Measurements from ENCODE around the gene TTC7B.

TTC7B gene

DNA sequence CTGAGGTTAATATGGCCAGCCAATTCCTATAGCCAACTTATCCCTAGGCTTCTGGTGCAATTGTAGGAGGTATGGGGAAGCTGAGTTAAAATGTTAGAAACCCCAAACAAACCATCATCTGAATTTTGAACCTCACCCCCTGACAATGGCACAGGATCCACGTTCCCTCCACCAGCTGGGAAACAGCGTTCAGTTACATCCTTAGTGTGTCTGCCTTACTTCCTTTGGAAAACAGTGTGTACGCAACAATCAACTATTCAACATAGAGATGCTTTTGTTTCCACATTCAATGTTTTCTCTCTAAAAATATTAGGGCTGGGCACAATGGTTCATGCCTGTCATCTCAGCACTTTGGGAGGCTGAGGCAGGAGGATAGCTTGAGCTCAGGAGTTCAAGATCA, 203.4 kb downstream of the TTC7B start:
- H2AFZ ChIP-seq (ENCODE audit: low read depth) = no peak overlapping the region
- no peaks in the 10 kb centered on the region for H3K27me3 ChIP-seq (ENCODE audit: insufficient read depth, low read depth)
- no peaks in the 10 kb centered on the region for H3K36me3 ChIP-seq (ENCODE audit: insufficient read depth)
- H3K79me2 ChIP-seq (ENCODE audit: insufficient read depth, low read depth) = no peaks in the 10 kb centered on the region
- no peaks in the 10 kb centered on the region for H4K20me1 ChIP-seq (ENCODE audit: insufficient read depth)
- no peak overlapping the region for H3K27ac ChIP-seq
- TF ChIP-seq, protein P1, sequence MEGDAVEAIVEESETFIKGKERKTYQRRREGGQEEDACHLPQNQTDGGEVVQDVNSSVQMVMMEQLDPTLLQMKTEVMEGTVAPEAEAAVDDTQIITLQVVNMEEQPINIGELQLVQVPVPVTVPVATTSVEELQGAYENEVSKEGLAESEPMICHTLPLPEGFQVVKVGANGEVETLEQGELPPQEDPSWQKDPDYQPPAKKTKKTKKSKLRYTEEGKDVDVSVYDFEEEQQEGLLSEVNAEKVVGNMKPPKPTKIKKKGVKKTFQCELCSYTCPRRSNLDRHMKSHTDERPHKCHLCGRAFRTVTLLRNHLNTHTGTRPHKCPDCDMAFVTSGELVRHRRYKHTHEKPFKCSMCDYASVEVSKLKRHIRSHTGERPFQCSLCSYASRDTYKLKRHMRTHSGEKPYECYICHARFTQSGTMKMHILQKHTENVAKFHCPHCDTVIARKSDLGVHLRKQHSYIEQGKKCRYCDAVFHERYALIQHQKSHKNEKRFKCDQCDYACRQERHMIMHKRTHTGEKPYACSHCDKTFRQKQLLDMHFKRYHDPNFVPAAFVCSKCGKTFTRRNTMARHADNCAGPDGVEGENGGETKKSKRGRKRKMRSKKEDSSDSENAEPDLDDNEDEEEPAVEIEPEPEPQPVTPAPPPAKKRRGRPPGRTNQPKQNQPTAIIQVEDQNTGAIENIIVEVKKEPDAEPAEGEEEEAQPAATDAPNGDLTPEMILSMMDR (conservative IDR thresholded peaks at IDR 0.05; ENCODE audit: low read depth, low read length) = no peak
- no peak overlapping the region for H3K9ac ChIP-seq
- no peak overlapping the region for H3K4me2 ChIP-seq
- no peaks in the 10 kb centered on the region for H3K4me1 ChIP-seq (ENCODE audit: low read depth, poor library complexity, severe bottlenecking)
- no peak overlapping the region for H3K4me3 ChIP-seq (IDR thresholded peaks at IDR 0.05; ENCODE audit: insufficient read depth, low read depth, low read length)

DNA sequence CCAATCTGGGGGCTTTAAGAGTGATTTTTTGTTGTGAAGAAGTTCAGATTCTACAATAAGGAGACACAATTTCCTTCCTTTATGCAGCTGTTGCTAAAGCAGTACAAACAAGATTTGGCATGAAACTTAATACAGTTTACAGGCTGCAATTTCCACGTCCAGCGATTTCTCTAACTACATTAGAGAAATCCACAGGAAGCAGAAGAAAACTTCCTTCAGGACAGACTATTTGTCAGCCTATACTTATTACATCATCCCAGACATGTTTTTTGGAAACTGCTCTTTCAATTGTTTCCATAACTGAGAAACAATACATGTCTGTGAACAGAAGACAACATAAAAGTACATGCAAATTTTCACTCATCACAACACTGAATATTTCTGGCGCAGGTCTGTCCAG, 204.3 kb downstream of the TTC7B start:
- Histone ChIP-seq H2AFZ (ENCODE audit: low read depth) (no peak overlapping the region), H3K27me3 (ENCODE audit: insufficient read depth, low read depth) (no peaks in the 10 kb centered on the region), H4K20me1 (ENCODE audit: insufficient read depth) (no peaks in the 10 kb centered on the region), H3K9ac (no peak overlapping the region), H3K4me3 (IDR thresholded peaks at IDR 0.05; ENCODE audit: insufficient read depth, low read depth, low read length) (no peak overlapping the region), H3K79me2 (ENCODE audit: insufficient read depth, low read depth) (no peaks in the 10 kb centered on the region), H3K36me3 (ENCODE audit: insufficient read depth) (no peaks in the 10 kb centered on the region), H3K27ac (no peak overlapping the region), H3K4me1 (ENCODE audit: low read depth, poor library complexity, severe bottlenecking) (no peaks in the 10 kb centered on the region), H3K4me2 (no peak overlapping the region)
- TF ChIP-seq, protein P1 (conservative IDR thresholded peaks at IDR 0.05; ENCODE audit: low read depth, low read length) = no peak

DNA sequence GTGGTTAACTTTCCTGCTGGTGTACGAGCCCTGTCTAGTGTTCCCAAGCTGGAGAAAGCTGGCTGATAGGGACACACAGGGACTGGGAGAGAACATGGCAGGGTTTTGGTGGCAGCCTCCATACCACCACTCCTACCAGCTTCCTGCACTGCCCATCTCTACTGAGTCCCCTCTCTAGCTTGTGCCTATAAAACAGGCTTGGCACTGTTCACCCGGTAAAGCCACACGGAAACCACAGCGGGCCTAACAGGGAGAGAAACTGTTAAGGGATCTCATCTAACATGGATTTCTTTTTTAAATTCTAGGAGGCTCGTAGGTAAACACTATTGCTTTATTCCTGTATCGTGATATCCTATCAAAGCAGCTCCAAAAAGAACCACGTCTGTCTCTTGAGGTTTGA, 204.7 kb downstream of the TTC7B start:
- Histone ChIP-seq H2AFZ (ENCODE audit: low read depth) (no peak overlapping the region), H3K36me3 (ENCODE audit: insufficient read depth) (no peaks in the 10 kb centered on the region), H3K27ac (no peak overlapping the region), H3K27me3 (ENCODE audit: insufficient read depth, low read depth) (no peaks in the 10 kb centered on the region), H3K9ac (no peak overlapping the region), H3K79me2 (ENCODE audit: insufficient read depth, low read depth) (no peaks in the 10 kb centered on the region), H3K4me3 (IDR thresholded peaks at IDR 0.05; ENCODE audit: insufficient read depth, low read depth, low read length) (no peak overlapping the region), H3K4me2 (no peak overlapping the region), H3K4me1 (ENCODE audit: low read depth, poor library complexity, severe bottlenecking) (no peaks in the 10 kb centered on the region), H4K20me1 (ENCODE audit: insufficient read depth) (no peaks in the 10 kb centered on the region)
- TF ChIP-seq, protein P1 (conservative IDR thresholded peaks at IDR 0.05; ENCODE audit: low read depth, low read length) = no peak

DNA sequence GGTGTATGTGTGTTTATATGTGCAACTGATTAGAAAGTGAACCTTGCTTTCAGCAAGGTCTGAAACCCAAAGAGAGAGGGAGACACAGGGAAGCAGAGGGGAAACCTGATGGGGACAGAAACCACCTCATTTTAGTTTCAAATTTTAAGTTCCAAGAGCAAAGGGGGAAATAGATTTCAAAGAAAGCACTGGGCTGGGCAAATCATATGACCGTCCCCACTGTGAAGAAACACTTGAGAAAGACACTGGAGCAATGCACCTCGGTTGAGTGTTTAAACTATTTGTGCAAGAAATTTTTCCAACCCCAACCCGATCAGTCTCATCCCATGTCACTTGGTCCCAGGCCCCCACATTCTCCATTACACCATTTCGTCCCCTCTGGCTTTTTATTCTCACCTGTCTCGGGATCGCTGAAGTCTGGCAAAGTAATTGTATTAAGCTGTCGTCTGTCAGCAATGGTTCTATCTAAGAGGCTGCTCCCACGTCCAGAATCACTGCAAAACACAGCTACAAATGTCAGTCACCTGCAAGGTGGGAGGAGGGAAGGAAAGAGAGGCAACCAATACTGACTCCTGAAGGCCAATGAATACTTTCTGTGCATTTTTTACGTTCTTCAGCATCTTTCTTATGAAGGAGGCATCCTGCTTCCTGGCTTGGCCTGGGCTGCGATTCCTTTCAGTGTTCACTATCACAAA, 205.7 kb downstream of the TTC7B start:
- Histone ChIP-seq H3K4me3 (IDR thresholded peaks at IDR 0.05; ENCODE audit: insufficient read depth, low read depth, low read length) (no peak overlapping the region), H3K36me3 (ENCODE audit: insufficient read depth) (no peaks in the 10 kb centered on the region), H3K27me3 (ENCODE audit: insufficient read depth, low read depth) (no peaks in the 10 kb centered on the region), H3K4me2 (no peak overlapping the region), H3K4me1 (ENCODE audit: low read depth, poor library complexity, severe bottlenecking) (no peaks in the 10 kb centered on the region), H2AFZ (ENCODE audit: low read depth) (no peak overlapping the region), H3K79me2 (ENCODE audit: insufficient read depth, low read depth) (no peaks in the 10 kb centered on the region), H4K20me1 (ENCODE audit: insufficient read depth) (no peaks in the 10 kb centered on the region), H3K27ac (no peak overlapping the region), H3K9ac (no peak overlapping the region)
- TF ChIP-seq, protein P1 (conservative IDR thresholded peaks at IDR 0.05; ENCODE audit: low read depth, low read length) = no peak

Measured in KMS-11 (cell line).